ENCODE data around the gene ATP5PD.

The ATP5PD gene

DNA sequence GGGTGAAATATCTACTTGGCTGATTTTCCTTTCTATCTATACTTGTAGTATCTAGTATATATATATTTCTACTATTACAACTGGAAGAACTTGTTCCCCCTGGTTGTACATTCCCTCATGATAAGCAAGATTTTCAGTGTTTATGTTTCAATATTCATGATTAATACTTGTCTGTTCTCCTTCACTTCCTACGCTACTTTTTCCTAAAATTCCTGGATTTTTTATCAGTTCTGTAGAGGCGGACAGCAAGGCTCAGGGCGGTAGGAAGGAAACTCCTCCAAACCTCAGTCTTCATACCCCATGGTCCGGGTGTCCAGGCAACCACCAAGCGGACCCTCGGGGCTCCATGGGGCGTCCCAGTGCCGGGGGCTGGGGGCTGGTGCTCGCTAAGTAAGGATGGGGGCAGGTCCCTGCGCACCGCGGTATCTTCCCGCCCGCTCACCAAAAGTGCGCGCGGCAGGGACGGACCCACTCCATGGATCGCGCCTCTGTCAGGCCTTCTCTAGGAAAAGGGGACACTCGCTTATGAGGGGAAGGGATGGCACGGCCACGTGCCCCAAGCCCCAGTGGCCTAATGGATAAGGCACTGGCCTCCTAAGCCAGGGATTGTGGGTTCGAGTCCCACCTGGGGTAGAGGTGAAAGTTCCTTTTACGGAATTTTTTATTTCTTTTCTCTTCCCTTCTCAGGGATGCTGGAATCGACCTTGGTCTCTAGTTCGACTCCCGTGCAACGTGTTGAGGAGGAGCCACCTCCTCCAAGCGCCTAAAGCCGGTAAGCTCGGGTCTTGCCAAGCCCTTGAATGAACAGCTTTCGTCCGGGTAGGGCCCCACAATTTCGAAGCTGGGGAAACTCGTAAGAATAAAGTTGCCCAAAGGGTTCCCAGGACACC is 13.2 kb downstream of the ATP5PD start:
- Histone ChIP-seq H3K14ac (ENCODE audit: low read length in 2 of 2) (no peak overlapping the region), H2BK5ac (ENCODE audit: low read depth, low read length, poor library complexity, severe bottlenecking) (no peak overlapping the region), H3K4me3 (ENCODE audit: insufficient read depth in 1 of 2, low read depth in 1 of 2, low read length in 2 of 2) (peak overlapping the region; percentile 83 to 93), H3K23ac (ENCODE audit: low read length in 2 of 2) (no peak overlapping the region), H2BK12ac (ENCODE audit: low read length in 2 of 2) (no peak overlapping the region), H4K91ac (ENCODE audit: low read length) (no peak overlapping the region), H3K4me1 (ENCODE audit: control insufficient read depth, insufficient read depth, low read depth, low read length) (peaks cover 17% of the 10 kb centered on the region), H3K4me2 (ENCODE audit: low read length, poor library complexity, severe bottlenecking) (peak overlapping the region; percentile 79), H3K18ac (ENCODE audit: low read depth in 1 of 2, low read length in 2 of 2) (no peak overlapping the region), H2AFZ (ENCODE audit: low read depth, low read length) (peak overlapping the region; percentile 72), H2BK120ac (ENCODE audit: low read depth, low read length) (no peak overlapping the region), H3K27ac (ENCODE audit: low read length, poor library complexity, severe bottlenecking) (peak overlapping the region; percentile 50), H3K79me1 (replicated peaks; ENCODE audit: low read length, poor library complexity, severe bottlenecking) (peaks cover 3% of the 10 kb centered on the region), H3K9me3 (ENCODE audit: control insufficient read depth, low read length) (peaks cover 11% of the 10 kb centered on the region), H2AK5ac (ENCODE audit: low read length, severe bottlenecking) (no peak overlapping the region), H3K4ac (ENCODE audit: low read depth in 1 of 2, low read length in 2 of 2) (peak overlapping the region in 1 of 2 experiments; percentile 25), H3K9ac (ENCODE audit: low read length) (peak overlapping the region; percentile 99), H2BK15ac (ENCODE audit: low read depth, poor library complexity, severe bottlenecking) (no peak overlapping the region), H3K36me3 (ENCODE audit: control insufficient read depth in 1 of 2, insufficient read depth in 2 of 2, low read depth in 1 of 2, low read length in 2 of 2) (peaks cover 9 to 11% of the 10 kb centered on the region in 2 experiments), H4K8ac (ENCODE audit: low read length) (no peak overlapping the region), H3K27me3 (ENCODE audit: control insufficient read depth in 1 of 2, insufficient read depth in 1 of 2, low read length in 2 of 2) (no peaks in the 10 kb centered on the region)
- DNase-seq: peak; percentile 95
- WGBS: under 1% methylated on average over 34 of the region's 36 CpGs

DNA sequence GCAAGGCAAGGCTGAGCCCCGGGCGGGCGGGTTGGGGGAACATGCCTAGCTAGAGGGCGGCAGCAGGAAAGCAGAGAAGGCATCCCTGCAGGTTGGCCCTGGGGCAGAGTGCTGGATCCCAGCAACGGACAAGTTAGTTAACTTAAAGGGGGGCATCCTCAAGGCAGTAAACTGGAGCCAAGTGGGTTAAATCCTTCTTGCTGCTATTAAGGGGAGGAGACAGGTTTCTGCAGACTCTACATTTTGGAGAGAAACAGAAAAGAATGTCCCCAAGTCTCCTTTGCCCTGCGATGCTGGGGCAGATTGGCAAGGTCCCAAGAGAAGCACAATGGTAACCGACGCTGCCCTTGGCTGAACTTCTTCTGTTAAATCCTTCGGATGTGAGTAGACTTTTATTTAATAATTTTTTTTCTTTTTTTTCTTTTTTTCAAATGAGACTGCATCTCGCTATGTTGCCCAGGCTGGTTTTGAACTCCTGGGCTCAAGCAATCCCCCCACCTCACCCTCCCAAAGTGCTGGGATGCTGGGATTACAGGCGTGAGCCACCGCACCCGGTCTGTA is 14.0 kb downstream of the ATP5PD start:
- WGBS: 58% methylated on average over 7 of the region's 13 CpGs

GRCh38 chr17:75031972-75032719 is 14.6 kb downstream of the ATP5PD start:
- peaks cover 11% of the 10 kb centered on the region for H3K9me3 ChIP-seq (ENCODE audit: control insufficient read depth, low read length)
- H3K79me1 ChIP-seq (replicated peaks; ENCODE audit: low read length, poor library complexity, severe bottlenecking): no peaks in the 10 kb centered on the region
- H3K23ac ChIP-seq (ENCODE audit: low read length in 2 of 2): no peak overlapping the region
- 54% methylated on average over 10 of the region's 10 CpGs for WGBS
- no peak overlapping the region for H3K14ac ChIP-seq (ENCODE audit: low read length in 2 of 2)
- H3K4me3 ChIP-seq (ENCODE audit: insufficient read depth in 1 of 2, low read depth in 1 of 2, low read length in 2 of 2): peak overlapping the region in 1 of 2 experiments; percentile 93
- no peak overlapping the region for H3K4me2 ChIP-seq (ENCODE audit: low read length, poor library complexity, severe bottlenecking)
- H2AK5ac ChIP-seq (ENCODE audit: low read length, severe bottlenecking): no peak overlapping the region
- no peak overlapping the region for H3K4ac ChIP-seq (ENCODE audit: low read depth in 1 of 2, low read length in 2 of 2)
- H4K8ac ChIP-seq (ENCODE audit: low read length): no peak overlapping the region
- peak overlapping the region; percentile 99 for H3K9ac ChIP-seq (ENCODE audit: low read length)
- H2BK15ac ChIP-seq (ENCODE audit: low read depth, poor library complexity, severe bottlenecking): no peak overlapping the region
- H2BK12ac ChIP-seq (ENCODE audit: low read length in 2 of 2): no peak overlapping the region
- H2BK5ac ChIP-seq (ENCODE audit: low read depth, low read length, poor library complexity, severe bottlenecking): no peak overlapping the region
- no peak overlapping the region for H2AFZ ChIP-seq (ENCODE audit: low read depth, low read length)
- peaks cover 17% of the 10 kb centered on the region for H3K4me1 ChIP-seq (ENCODE audit: control insufficient read depth, insufficient read depth, low read depth, low read length)
- no peaks in the 10 kb centered on the region for H3K27me3 ChIP-seq (ENCODE audit: control insufficient read depth in 1 of 2, insufficient read depth in 1 of 2, low read length in 2 of 2)
- no peak overlapping the region for H2BK120ac ChIP-seq (ENCODE audit: low read depth, low read length)
- peaks cover 0 to 6% of the 10 kb centered on the region in 2 experiments for H3K36me3 ChIP-seq (ENCODE audit: control insufficient read depth in 1 of 2, insufficient read depth in 2 of 2, low read depth in 1 of 2, low read length in 2 of 2)
- H4K91ac ChIP-seq (ENCODE audit: low read length): no peak overlapping the region
- no peak overlapping the region for H3K18ac ChIP-seq (ENCODE audit: low read depth in 1 of 2, low read length in 2 of 2)
- DNase-seq: peak; percentile 79
- H3K27ac ChIP-seq (ENCODE audit: low read length, poor library complexity, severe bottlenecking): no peak overlapping the region

More for the DNA sequence above, 14.0 kb downstream of the ATP5PD start:
- Histone ChIP-seq H2AK5ac (ENCODE audit: low read length, severe bottlenecking) (no peak overlapping the region), H3K27ac (ENCODE audit: low read length, poor library complexity, severe bottlenecking) (no peak overlapping the region), H2BK5ac (ENCODE audit: low read depth, low read length, poor library complexity, severe bottlenecking) (no peak overlapping the region), H3K4ac (ENCODE audit: low read depth in 1 of 2, low read length in 2 of 2) (no peak overlapping the region), H3K23ac (ENCODE audit: low read length in 2 of 2) (no peak overlapping the region), H3K18ac (ENCODE audit: low read depth in 1 of 2, low read length in 2 of 2) (no peak overlapping the region), H3K79me1 (replicated peaks; ENCODE audit: low read length, poor library complexity, severe bottlenecking) (no peaks in the 10 kb centered on the region), H2BK120ac (ENCODE audit: low read depth, low read length) (no peak overlapping the region), H3K4me3 (ENCODE audit: insufficient read depth in 1 of 2, low read depth in 1 of 2, low read length in 2 of 2) (peak overlapping the region in 1 of 2 experiments; percentile 93), H4K8ac (ENCODE audit: low read length) (no peak overlapping the region), H3K4me2 (ENCODE audit: low read length, poor library complexity, severe bottlenecking) (peak overlapping the region; percentile 55), H3K4me1 (ENCODE audit: control insufficient read depth, insufficient read depth, low read depth, low read length) (peaks cover 17% of the 10 kb centered on the region), H3K27me3 (ENCODE audit: control insufficient read depth in 1 of 2, insufficient read depth in 1 of 2, low read length in 2 of 2) (no peaks in the 10 kb centered on the region), H2AFZ (ENCODE audit: low read depth, low read length) (no peak overlapping the region), H3K9ac (ENCODE audit: low read length) (peak overlapping the region; percentile 99), H3K36me3 (ENCODE audit: control insufficient read depth in 1 of 2, insufficient read depth in 2 of 2, low read depth in 1 of 2, low read length in 2 of 2) (peaks cover 5 to 6% of the 10 kb centered on the region in 2 experiments), H3K9me3 (ENCODE audit: control insufficient read depth, low read length) (peaks cover 11% of the 10 kb centered on the region), H4K91ac (ENCODE audit: low read length) (no peak overlapping the region), H3K14ac (ENCODE audit: low read length in 2 of 2) (no peak overlapping the region), H2BK12ac (ENCODE audit: low read length in 2 of 2) (no peak overlapping the region), H2BK15ac (ENCODE audit: low read depth, poor library complexity, severe bottlenecking) (no peak overlapping the region)
- DNase-seq: no peak

DNA sequence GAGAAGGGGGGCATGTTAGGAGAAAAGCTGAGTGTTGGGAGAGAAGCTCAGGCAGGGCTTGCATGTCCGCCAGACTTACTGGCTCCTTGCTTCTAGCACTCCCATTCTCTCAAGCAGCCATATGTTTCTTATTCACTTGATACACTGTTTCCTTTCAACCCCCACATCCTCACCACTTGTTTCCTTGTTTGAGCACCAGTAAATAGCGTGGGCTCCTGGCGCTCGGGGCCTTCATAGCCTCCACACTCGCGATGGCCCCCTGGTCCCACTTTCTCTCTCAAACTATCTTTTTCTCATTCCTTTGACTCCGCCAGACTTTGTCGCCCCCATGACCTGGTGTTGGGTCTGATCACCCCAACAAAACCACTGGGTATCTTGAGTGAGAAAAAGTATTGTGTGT is 16.6 kb downstream of the ATP5PD start:
- no peak overlapping the region for H2AK5ac ChIP-seq (ENCODE audit: low read length, severe bottlenecking)
- H4K91ac ChIP-seq (ENCODE audit: low read length): no peak overlapping the region
- H3K4me3 ChIP-seq (ENCODE audit: insufficient read depth in 1 of 2, low read depth in 1 of 2, low read length in 2 of 2): no peak overlapping the region
- H4K8ac ChIP-seq (ENCODE audit: low read length): no peak overlapping the region
- no peak overlapping the region for H2BK15ac ChIP-seq (ENCODE audit: low read depth, poor library complexity, severe bottlenecking)
- H3K9ac ChIP-seq (ENCODE audit: low read length): no peak overlapping the region
- H3K23ac ChIP-seq (ENCODE audit: low read length in 2 of 2): no peak overlapping the region
- H3K9me3 ChIP-seq (ENCODE audit: control insufficient read depth, low read length): peaks cover 11% of the 10 kb centered on the region
- H3K18ac ChIP-seq (ENCODE audit: low read depth in 1 of 2, low read length in 2 of 2): no peak overlapping the region
- peaks cover 10% of the 10 kb centered on the region for H3K4me1 ChIP-seq (ENCODE audit: control insufficient read depth, insufficient read depth, low read depth, low read length)
- H3K4ac ChIP-seq (ENCODE audit: low read depth in 1 of 2, low read length in 2 of 2): no peak overlapping the region
- no peak overlapping the region for H2BK120ac ChIP-seq (ENCODE audit: low read depth, low read length)
- no peaks in the 10 kb centered on the region for H3K27me3 ChIP-seq (ENCODE audit: control insufficient read depth in 1 of 2, insufficient read depth in 1 of 2, low read length in 2 of 2)
- no peak for DNase-seq
- WGBS: 83% methylated on average over 8 of the region's 8 CpGs
- no peaks in the 10 kb centered on the region for H3K79me1 ChIP-seq (replicated peaks; ENCODE audit: low read length, poor library complexity, severe bottlenecking)
- H3K14ac ChIP-seq (ENCODE audit: low read length in 2 of 2): no peak overlapping the region
- H2BK5ac ChIP-seq (ENCODE audit: low read depth, low read length, poor library complexity, severe bottlenecking): no peak overlapping the region
- no peak overlapping the region for H2AFZ ChIP-seq (ENCODE audit: low read depth, low read length)
- no peak overlapping the region for H2BK12ac ChIP-seq (ENCODE audit: low read length in 2 of 2)
- H3K36me3 ChIP-seq (ENCODE audit: control insufficient read depth in 1 of 2, insufficient read depth in 2 of 2, low read depth in 1 of 2, low read length in 2 of 2): peaks cover 2% of the 10 kb centered on the region in 2 experiments
- H3K27ac ChIP-seq (ENCODE audit: low read length, poor library complexity, severe bottlenecking): no peak overlapping the region
- no peak overlapping the region for H3K4me2 ChIP-seq (ENCODE audit: low read length, poor library complexity, severe bottlenecking)
